Fibroblast of gingiva (primary cell): ENCODE results near the gene PDE5A.

Experiments used
- DNase-seq: peaks from one replicate; pipeline ENCODE4 v3.0.0-alpha.2; 2011; ENCODE audit warnings: low read depth

PDE5A gene

DNA sequence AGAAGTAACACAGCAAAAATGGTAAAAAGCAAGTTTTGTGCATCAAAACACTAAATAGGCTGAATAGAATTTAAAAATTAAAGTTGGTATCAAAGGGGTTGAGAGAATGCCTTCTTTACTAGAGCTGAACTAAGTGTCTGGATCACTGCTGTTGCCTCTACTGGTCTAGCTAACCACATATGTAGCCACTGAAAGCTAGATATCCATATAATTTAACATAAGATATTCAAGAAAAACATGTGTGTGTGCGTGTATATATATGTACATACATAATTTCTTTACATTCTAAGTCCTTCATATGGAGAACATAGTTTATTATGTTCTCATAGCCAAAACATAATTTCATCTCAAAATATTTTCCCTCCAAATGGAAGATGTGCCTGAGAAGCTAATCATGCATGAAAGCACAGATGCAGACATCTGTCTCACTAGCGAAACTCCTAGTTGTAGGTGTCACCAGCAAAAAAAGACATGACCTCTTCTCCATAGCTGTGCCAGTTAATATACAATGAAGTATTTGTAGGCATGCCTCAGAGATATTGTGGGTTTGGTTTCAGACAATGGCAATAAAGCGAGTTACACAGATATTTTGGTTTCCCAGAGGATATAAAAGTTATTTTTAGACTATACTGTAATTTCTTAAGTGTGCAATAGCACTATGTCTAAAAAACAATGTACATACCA is 47.3 kb downstream of the PDE5A start:
- DNase-seq = no peak

GRCh38 chr4:119580293-119580692 is 48.3 kb downstream of the PDE5A start:
- DNase-seq = no peak

DNA sequence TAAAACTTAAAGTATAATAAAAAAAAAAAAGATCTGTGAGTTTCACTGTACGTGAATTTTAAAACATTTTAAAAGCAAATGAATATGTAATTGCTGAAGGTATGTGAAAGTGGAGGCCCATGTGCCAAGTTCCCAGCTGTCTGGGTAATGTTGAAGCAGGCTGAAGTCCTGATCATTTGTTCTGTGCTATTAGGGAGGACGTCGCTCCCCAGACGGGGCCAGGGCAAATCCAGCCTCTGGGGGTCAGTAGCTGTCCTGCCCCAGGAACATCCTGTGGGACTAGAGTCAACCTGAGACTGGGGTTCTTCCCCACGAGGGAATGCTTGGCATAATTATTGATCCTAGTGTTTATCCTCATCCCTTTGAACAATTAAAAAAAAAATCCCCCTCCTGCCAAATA is 48.8 kb downstream of the PDE5A start:
- no peak for DNase-seq

DNA sequence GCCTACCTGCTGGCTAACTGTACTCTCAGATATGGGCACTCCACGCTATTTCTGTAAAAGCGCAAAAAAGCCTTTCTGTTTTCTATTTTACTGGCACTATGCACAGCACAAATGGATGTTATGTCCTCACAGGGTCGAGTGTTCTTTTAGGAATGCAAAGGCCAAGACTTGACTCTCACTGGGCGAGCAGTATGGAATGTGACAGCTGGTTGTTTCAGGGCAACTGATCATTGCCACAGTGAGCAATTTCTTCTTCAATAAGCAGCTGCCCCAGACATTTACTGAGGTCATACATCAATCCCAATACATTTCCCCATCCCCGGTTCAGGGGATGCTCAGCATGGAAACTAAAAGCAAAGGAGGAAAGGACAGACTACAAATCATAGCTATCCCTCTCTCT is 58.2 kb downstream of the PDE5A start:
- DNase-seq = peak; percentile 69

GRCh38 chr4:119564106-119564505 is 64.5 kb downstream of the PDE5A start:
- no peak for DNase-seq

GRCh38 chr4:119559044-119559647 is 69.5 kb downstream of the PDE5A start:
- peak; percentile 53 for DNase-seq

- peak; percentile 29 for DNase-seq
Observed at GRCh38 chr4:119550857-119551532, 77.6 kb downstream of the PDE5A start.

DNA sequence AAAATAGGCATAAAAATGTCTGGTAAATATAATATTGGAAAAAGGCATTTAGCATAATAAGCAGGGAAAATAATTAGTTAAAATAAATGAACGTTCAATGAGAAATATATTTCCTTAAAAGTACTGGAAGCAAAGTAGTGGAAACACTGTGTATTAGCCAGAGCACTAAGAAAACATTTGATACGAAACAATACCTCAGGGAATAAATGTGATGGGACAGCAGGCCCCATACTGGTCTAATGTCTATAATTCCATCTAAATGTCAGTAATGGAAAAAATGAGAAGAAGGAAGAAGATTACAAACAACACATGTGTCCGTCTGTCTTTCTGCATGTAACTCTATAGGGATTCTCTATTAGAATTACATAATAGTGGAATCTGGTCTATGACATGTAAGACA is 79.0 kb downstream of the PDE5A start:
- DNase-seq = no peak

GRCh38 chr4:119543779-119544178 is 84.8 kb downstream of the PDE5A start:
- peak; percentile 43 for DNase-seq

GRCh38 chr4:119543187-119543586 is 85.4 kb downstream of the PDE5A start:
- DNase-seq = peak; percentile 14

- no peak for DNase-seq
Observed at GRCh38 chr4:119540249-119540648, 88.4 kb downstream of the PDE5A start.

DNA sequence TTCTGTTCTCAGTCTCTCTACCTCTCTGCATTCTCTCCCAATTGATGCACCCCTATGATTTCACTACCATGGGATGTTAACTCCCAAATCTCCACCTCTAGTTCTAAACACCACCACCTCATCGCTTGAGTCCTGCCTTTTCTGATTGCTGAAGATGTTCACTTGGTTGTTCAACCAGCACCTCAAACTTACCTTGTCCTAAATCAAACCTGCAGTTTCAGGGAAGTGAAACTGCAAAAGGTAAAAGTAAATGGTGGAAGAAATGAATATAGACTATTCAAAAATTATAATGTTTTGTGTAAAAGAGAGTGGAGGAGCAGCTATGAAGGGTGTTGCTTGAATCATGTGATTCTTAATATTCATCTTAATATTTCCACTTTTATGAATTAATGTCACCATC is 91.0 kb downstream of the PDE5A start:
- DNase-seq = no peak

- peak; percentile 68 for DNase-seq
Observed at GRCh38 chr4:119536572-119537528, 91.8 kb downstream of the PDE5A start.

DNA sequence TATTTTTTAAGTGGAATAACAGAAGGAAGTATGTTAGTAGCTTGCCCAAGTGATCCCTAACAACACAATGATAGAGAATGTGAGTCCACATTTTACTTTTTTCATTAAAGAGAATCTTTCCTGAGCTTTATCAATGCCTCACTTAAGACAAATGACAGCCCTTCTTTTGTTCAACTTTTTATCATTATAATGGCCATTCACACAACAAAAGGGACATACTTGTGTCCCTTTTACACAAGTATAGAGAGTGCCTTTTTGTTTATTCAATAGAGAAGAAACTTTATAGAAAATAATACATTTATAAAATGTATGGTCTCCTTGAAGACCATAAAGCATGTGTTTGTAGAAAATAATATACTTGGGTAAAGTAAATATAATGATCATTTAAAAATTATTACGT is 96.3 kb downstream of the PDE5A start:
- DNase-seq = no peak

DNA sequence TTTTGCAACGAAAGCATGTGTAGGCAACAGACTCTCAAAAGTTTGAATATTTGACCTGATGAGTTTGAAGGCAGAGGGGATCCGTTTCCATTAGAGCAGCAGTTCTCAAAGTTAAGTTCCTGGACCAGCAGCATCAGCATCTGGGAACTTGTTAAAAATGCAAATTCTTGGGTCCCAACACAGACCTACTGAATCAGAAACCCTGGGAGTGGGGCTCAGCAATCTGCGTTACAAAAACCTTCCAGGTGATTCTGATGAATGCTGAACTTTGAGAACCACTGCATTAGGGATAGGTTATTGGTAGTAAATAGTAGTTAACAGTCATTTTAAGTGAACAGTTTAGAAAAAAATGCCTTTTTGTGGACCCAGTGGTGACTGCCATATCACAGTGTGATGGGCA is 98.8 kb downstream of the PDE5A start:
- no peak for DNase-seq

- DNase-seq = no peak
Observed at GRCh38 chr4:119526786-119527550, 101.6 kb downstream of the PDE5A start.

- DNase-seq = no peak
Observed at GRCh38 chr4:119525771-119526712, 102.6 kb downstream of the PDE5A start.

- DNase-seq = peak; percentile 78
Observed at GRCh38 chr4:119525005-119525749, 103.4 kb downstream of the PDE5A start.

DNA sequence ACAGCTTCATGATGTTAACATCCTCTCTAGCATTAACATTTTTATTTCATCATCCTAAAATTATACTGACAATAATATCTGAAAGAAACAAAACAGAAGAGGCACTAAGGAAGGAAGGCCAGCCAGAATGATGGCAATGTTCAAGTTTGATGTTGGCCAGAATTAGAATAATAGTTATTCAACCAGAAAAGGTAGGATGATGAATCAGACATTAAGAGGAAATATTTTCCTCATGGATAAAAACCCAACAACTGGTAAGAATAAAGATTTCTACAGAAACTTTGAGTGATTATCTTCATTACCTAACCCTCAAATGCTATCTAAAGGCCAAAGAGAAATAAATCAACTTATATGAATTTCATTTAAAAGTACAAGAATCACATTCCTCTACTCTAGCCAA is 105.2 kb downstream of the PDE5A start:
- DNase-seq = no peak

- DNase-seq = no peak
Observed at GRCh38 chr4:119521268-119521667, 107.3 kb downstream of the PDE5A start.
